Glomerular visceral epithelial cell (primary cell): ENCODE data around the gene C1QTNF1.
A peak's percentile ranks its signal among the peaks of the same experiment; 100 is the strongest.
"Not testable (repeated sequence)": the region's sequence is repeated elsewhere in the genome, so short reads cannot be mapped to it uniquely, and the experiment has no call there.

ENCODE experiments used
- DNase-seq: peaks from one replicate; pipeline ENCODE4 v3.0.0-alpha.2; 2016; ENCODE audit errors: extremely low spot score

C1QTNF1 gene

GRCh38 chr17:79053251-79053925, 29.4 kb downstream of the C1QTNF1 start:
- peak; percentile 51 for DNase-seq

DNA sequence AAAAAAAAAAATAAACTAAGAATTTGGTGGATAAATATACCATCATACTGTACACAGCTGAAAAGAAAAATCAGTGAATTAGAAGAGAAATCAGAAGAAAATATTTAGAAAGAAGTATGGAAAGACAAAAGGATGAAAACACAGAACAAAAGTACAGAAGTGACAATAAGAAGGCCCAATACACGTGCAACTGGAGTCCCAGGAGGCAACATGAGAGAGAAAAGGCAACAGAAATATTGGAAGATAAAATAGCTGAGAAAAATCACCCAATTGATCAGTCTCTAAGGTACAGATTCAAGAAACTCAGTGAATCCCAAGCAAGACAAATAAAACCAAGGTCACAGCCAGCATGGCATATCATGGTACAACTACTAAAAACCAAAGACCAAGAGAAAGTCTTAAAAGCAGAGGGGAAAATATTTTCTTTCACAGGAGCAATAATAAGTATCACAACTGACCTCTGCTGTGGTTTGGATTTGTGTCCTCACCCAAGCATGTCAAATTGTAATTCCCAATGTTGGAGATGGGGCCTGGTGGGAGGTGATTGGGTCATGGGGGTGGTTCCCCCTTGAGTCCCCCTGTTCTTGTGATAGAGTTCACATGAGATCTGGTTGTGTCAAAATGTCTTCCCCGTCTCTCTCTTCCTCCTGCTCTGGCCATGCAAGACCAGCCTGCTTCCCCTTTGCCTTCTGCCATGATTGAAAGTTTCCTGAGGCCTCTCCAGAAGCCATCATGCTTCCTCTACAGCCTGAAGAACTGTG, 30.4 kb downstream of the C1QTNF1 start:
- no peak for DNase-seq

GRCh38 chr17:79055197-79055596, 31.2 kb downstream of the C1QTNF1 start:
- DNase-seq = no peak

GRCh38 chr17:79057737-79058385, 33.9 kb downstream of the C1QTNF1 start:
- DNase-seq = no peak

DNA sequence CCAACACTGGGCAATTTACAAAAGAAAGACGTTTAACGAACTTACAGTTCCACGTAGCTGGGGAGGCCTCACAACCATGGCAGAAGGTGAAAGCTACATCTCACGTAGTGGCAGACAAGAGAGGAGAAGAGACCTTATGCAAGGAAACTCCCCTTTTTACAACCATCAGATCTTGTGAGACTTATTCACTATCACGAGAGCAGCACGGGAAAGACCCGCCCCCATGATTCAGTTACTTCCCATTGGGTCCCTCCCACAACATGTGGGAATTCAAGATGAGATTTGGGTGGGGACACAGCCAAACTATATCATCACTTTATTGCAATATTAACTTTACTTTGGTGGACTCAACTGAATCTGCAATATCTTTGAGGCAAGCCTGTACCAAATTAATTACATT, 38.7 kb downstream of the C1QTNF1 start:
- no peak for DNase-seq

DNA sequence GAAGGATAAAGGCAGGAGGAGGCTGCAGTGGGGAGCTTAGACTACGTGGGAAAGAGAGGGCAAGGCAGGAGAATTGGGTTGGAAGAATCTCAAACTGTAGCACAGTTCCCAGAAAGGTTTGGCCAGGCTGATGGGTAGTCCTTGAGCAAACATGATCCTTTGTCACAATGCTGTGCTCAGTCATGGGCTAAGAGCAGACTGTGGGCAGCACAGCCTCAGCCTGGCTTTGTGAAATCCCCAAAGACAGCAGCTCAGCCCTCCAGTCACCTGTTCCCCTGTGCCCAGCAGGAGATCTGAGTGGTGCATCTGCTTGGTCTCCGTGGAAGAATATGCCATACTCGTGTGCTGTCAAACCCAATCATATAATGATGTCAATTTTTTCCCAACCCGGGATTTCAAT, 40.1 kb downstream of the C1QTNF1 start:
- DNase-seq = no peak

DNA sequence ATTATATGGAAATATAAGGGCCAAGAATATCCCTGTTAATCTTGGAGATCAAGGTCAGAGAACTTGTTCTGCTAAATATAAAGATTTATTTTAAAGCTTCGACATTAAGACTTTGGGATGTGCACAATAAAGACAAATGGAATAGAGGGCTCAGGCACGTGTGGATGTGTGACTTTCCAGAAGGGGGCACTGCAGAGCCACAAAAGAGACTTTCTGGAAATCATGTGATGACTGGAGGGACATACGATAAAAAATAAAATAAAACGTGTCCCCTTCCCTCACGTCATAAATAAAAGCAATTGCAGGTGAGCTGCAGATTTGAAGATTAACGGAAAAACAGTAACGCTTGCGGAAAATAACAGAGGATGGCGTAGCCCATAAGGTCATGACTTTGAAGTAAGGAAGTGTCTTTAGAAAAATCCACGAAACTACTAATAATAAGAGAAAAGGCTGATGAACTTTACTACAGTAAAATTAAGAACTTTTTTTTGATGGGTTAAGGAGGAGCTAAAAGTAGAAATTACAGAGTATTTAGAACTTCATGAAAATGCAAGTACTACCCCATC, 41.2 kb downstream of the C1QTNF1 start:
- DNase-seq = peak; percentile 22

DNA sequence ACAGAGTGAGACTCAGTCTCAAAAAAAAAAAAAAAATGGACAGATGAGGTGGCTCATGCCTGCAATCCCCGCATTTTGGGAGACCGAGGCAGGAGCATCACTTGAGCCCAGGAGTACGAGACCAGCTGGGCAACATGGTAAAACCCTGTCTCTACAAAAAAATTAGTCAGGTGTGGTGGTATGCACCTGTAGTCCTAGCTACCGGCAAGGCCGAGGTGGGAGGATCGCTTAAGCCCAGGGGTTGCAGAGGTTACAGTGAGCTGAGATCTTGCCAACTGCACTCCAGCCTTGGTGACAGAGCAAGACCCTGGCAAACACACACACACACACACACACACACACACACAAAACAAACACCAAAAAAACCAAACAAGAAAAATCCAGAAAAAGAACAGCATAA, 43.0 kb downstream of the C1QTNF1 start:
- DNase-seq = no peak

- DNase-seq = no peak
Measured at GRCh38 chr17:79070266-79070880, 46.4 kb downstream of the C1QTNF1 start.

- DNase-seq = no peak
Measured at GRCh38 chr17:79071161-79071740, 47.3 kb downstream of the C1QTNF1 start.

DNA sequence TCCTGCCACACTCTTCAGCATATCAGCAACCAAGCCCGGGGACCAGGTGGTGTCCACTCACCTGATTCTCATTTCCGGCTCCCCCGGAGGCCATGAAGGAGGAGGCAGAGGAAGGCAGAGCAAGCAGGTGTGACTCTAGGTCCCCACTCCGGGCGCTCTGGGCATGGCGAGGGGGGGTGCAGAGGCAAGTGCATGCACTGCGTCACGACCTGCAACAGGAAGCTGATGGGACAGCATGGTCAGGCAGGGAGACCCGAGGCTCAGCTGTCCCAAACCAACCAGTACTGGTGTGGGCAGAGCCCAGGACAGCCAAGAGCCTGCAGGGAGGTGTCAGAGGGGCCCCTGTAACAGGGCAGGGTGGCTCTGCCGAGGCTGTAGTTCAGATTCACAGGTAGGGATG, 48.6 kb downstream of the C1QTNF1 start:
- DNase-seq = no peak

DNA sequence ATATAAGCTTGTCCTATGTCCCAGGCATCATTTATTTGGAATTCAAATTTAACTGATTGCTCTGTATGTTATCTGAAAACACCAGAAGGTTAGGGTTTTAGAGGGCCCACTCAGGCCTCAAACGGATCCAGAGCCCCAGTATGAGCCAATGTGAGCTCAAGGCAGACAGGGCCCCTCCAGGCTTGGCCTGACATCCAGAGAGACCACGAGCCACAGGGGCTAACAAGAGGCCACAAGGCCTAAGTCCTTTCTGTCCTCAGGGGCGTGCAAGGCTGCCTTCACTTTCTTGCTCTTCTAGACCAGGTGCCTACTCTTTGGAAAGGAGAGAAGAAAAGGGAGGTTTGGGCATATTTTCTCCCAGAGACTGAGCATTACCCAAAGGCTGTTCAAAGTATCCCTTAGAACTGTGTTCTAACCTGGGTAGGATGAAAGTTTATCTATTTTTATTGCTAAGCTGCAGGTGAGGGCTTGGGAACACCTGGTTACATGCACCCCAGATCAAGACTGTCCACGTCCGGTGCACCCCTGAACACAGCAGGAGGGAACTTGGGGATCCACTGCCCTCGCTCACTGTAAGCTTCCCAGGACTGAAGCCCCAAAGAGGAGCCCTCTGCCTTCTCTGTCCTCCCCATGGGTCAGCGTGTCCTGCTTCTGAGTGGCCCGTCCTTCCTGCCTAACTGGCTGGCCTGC, 49.2 kb downstream of the C1QTNF1 start:
- DNase-seq = no peak

- DNase-seq = no peak
Measured at GRCh38 chr17:79073706-79074088, 49.7 kb downstream of the C1QTNF1 start.

DNA sequence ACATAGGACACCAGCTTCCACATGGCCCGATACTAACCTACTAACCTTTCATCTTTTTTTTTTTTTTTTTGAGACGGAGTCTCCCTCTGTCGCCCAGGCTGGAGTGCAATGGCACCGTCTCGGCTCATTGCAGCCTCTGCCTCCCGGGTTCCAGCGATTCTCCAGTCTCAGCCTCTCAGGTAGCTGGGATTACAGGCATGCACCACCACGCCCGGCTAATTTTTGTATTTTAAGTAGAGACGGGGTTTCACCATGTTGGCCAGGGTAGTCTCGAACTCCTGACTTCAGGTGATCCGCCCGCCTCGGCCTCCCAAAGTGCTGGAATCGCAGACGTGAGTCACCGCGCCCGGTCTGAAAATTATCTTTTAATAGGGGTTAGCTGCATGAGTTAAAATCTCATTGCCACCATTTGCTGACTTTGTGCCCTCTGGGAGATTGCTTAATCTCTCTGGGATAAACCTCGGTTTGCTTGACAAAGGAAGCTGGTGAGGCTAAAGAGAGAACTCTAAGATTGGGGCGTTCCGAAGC, 50.2 kb downstream of the C1QTNF1 start:
- DNase-seq = not testable (repeated sequence)

- DNase-seq = peak; percentile 93
Measured at GRCh38 chr17:79074649-79075445, 50.9 kb downstream of the C1QTNF1 start, which contains the start of gene ENGASE. Gene ENGASE (plus strand): TSS chr17:79074824. CDS start chr17:79074945, 121 bp downstream.

DNA sequence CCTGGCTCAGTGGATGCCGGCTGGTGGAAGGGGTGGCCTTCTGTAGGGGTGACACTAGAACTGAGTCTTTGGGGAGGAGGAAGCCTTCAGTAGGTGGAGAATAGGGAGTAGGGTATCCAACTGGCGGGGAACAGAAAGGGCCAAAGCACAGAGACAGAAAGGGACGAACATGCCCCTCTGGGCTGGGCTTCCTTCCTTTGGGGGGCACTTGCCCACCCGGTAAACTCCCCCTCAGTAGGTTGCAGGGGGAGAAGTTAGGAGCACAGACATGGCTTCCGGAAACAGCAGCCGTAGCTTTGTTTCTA, 51.4 kb downstream of the C1QTNF1 start:
- no peak for DNase-seq

DNA sequence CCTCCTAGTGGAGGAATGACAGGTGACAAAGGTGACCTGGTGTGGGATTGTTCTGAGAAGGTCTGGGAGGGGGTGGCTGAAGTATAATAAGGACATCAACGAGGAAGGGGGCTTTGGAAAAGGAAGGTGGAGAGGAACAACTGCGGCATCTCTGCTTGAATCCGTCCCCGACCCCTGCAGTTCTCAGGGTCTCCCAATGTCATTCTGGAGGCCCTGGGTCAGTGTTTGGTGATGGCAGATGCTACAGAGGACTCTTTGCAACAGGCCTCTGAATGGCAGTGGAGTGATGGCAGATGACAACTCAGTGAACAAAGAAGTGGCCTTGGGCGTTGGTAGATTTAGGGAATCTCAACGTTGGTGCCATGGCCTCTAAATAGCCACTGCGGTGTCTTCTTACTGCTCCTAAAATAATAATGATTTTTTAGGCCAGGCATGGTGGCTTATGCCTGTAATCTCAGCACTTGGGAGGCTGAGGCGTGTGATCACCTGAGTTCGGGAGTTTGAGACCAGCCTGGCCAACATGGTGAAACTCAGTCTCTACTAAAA, 52.0 kb downstream of the C1QTNF1 start:
- DNase-seq = no peak

- no peak for DNase-seq
Measured at GRCh38 chr17:79077587-79077986, 53.6 kb downstream of the C1QTNF1 start.

GRCh38 chr17:79078476-79079190, 54.7 kb downstream of the C1QTNF1 start:
- DNase-seq = no peak
